Thyroid gland (tissue), 4 donors: Measurements from ENCODE around the gene NLRC5. TPM values are rescaled to one million over a fixed set of nuclear protein-coding genes. Genes with fewer than 3 reads are reported as not detected.

Source experiments
- DNase-seq, 2 donors: peaks; one replicate each; pipeline ENCODE4 v3.0.0-alpha.2; 2019
- H3K27ac ChIP-seq, 3 donors: fragments of 200-600 bp; sonication (generic); 1 replicate in 2 of 3; 2 replicates in 1 of 3; pipeline ENCODE4 v1.5.1; 2016 to 2019; ENCODE audit warnings: mild to moderate bottlenecking in 1 of 3, moderate library complexity in 1 of 3
- H3K27me3 ChIP-seq: fragments of 200-600 bp; sonication (generic); one replicate; pipeline ENCODE4 v1.5.1; 2019
- H3K36me3 ChIP-seq, 2 donors: fragments of 200-600 bp; sonication (generic); one replicate each; pipeline ENCODE4 v1.5.1; 2016 to 2019
- H3K4me1 ChIP-seq, 2 donors: fragments of 200-600 bp; sonication (generic); one replicate each; pipeline ENCODE4 v1.5.1; 2017 to 2019
- H3K4me3 ChIP-seq, 3 donors: fragments of 200-600 bp; sonication (generic); replicated peaks in 1 of 3; 1 replicate in 2 of 3; 2 replicates in 1 of 3; pipeline ENCODE4 v1.5.1; 2016; ENCODE audit warnings: mild to moderate bottlenecking in 1 of 3
- H3K9me3 ChIP-seq: fragments of 200-600 bp; sonication (generic); one replicate; pipeline ENCODE4 v1.5.1; 2017
- CTCF ChIP-seq, 6 experiments: fragments of 200-600 bp in 3 of 6; fragments of 450-650 bp in 3 of 6; sonication (generic) in 3 of 6; IDR thresholded peaks; one replicate each; pipeline ENCODE4 v1.5.1; 2016 to 2019; ENCODE audit warnings: antibody characterized with exemption in 6 of 6, mild to moderate bottlenecking in 2 of 6, inconsistent platforms in 1 of 6, moderate library complexity in 1 of 6
- POLR2A ChIP-seq, 2 donors: fragments of 450-650 bp; IDR thresholded peaks; one replicate each; pipeline ENCODE4 v1.6.1; 2017; ENCODE audit warnings: antibody characterized with exemption in 2 of 2, mild to moderate bottlenecking in 2 of 2, moderate library complexity in 1 of 2
- WGBS, 2 donors: methylation state at CpG; one replicate each; pipeline ENCODE4 v1.1.5; 2017; 5-methylcytosine and 5-hydroxymethylcytosine counted together
- intact Hi-C: fragments of 100-400 bp; cut with DNase I; formaldehyde crosslinking; loops from one replicate; pipeline ENCODE4 v1.15.1; 2023
- total RNA-seq, 4 donors: library from RNA; depleted of rRNA; stranded (reverse); fragments of >200 nt; gene quantifications; one replicate each; pipeline ENCODE4 v1.2.3, GENCODE V29; 2016

The NLRC5 gene
- 10 to 100 TPM; 14.1 to 33.5 (median 20.5) TPM for total RNA-seq

GRCh38 chr16:56988948-56989945 is at the start of gene NLRC5:
TSS of gene NLRC5 (plus strand) at chr16:56989557. CDS start at chr16:57020713, 31,156 bp downstream.
- Histone ChIP-seq H3K27me3 (no peaks in the 10 kb centered on the region), H3K9me3 (no peaks in the 10 kb centered on the region), H3K36me3 (no peaks in the 10 kb centered on the region), H3K27ac (peak within 1 kb of the TSS; percentile 69 to 82 (median 73)), H3K4me1 (peaks cover 0 to 27% of the 10 kb centered on the region in 2 donors), H3K4me3 (peak within 1 kb of the TSS; percentile 82 to 96 (median 86))
- TF ChIP-seq CTCF (IDR thresholded peaks at IDR 0.05): no peak
- TF ChIP-seq POLR2A (IDR thresholded peaks at IDR 0.05): peak; percentile 37 to 69
- intact Hi-C loops: no loop called here
- WGBS, 2 donors: 7 to 9% methylated on average over 39 of the region's 64 CpGs
- peak; percentile 82 to 88 for DNase-seq

- H3K9me3 ChIP-seq: no peaks in the 10 kb centered on the region
- no peak for TF ChIP-seq POLR2A (IDR thresholded peaks at IDR 0.05)
- no peak for TF ChIP-seq CTCF (IDR thresholded peaks at IDR 0.05)
- no peaks in the 10 kb centered on the region for H3K27me3 ChIP-seq
- intact Hi-C loops: no loop called here
- no peak for DNase-seq
- peaks cover 96 to 98% of the 10 kb centered on the region in 2 donors for H3K36me3 ChIP-seq
- peak overlapping the region in 1 of 3 donors; percentile 9 for H3K27ac ChIP-seq
- H3K4me1 ChIP-seq: peaks cover 10 to 13% of the 10 kb centered on the region in 2 donors
- WGBS, 2 donors: 64 to 66% methylated on average over 4 of the region's 4 CpGs
- H3K4me3 ChIP-seq: no peak overlapping the region
Measured at GRCh38 chr16:56939801-56940200, 49.6 kb upstream of the NLRC5 start.

DNA sequence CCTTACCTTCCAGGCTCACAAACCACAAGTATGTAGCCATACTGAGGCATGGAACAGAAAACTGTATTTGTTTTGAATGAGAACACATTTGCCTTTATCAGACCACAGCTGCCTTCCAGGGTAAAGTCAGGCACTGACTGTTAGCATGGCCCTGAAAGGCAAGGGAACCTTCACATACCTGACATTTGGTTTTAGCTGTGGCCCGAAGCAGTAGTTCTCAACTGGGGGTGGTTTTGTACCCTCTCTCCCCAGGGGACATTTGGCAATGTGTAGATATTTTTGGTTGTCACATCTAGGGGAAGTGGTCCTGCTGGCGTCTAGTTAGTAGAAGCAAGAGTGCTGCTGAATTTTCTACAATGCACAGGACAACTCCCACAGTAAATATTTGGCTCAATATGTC is 48.3 kb upstream of the NLRC5 start:
- 74 to 84% methylated on average over 2 of the region's 2 CpGs for WGBS, 2 donors
- TF ChIP-seq POLR2A (IDR thresholded peaks at IDR 0.05) (no peak), CTCF (IDR thresholded peaks at IDR 0.05) (no peak)
- Histone ChIP-seq H3K4me1 (peaks cover 0 to 4% of the 10 kb centered on the region in 2 donors), H3K27me3 (no peaks in the 10 kb centered on the region), H3K36me3 (peaks cover 97 to 100% of the 10 kb centered on the region in 2 donors), H3K27ac (no peak overlapping the region), H3K4me3 (no peak overlapping the region), H3K9me3 (no peaks in the 10 kb centered on the region)
- DNase-seq: no peak
- intact Hi-C loops: no loop called here

DNA sequence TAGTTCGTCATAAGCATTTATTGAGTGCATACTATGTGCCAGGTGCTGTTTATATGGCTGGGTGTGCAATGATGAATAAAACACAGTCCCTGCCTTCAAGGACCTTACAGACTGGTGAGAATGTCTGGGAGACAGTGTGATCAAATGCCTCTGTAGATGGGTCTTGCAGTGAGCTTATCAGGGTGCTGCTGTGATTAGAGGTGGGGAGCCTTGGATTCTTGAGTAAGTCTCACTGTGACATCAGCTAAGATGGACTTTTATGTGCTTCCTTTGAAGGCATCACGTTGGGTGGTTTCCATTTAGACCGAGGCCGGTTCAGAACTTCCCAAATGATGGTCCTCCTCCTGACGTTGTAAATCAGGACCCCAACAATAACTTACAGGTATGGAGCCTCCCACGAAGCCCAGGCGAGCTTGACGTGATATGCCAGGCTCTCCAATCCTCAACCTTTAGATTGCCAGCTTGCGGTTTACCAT is 47.5 kb upstream of the NLRC5 start:
- WGBS, 2 donors: 75 to 84% methylated on average over 9 of the region's 9 CpGs
- no peaks in the 10 kb centered on the region for H3K27me3 ChIP-seq
- no peaks in the 10 kb centered on the region for H3K9me3 ChIP-seq
- no peak for TF ChIP-seq CTCF (IDR thresholded peaks at IDR 0.05)
- TF ChIP-seq POLR2A (IDR thresholded peaks at IDR 0.05): no peak
- H3K4me1 ChIP-seq: no peaks in the 10 kb centered on the region
- no peak for DNase-seq
- intact Hi-C loops: no loop called here
- H3K36me3 ChIP-seq: peaks cover 89 to 97% of the 10 kb centered on the region in 2 donors
- no peak overlapping the region for H3K27ac ChIP-seq
- no peak overlapping the region for H3K4me3 ChIP-seq
